ENCODE data around the gene MYO7B.

GRCh38 chr2:127572841-127573240 is 37.4 kb downstream of the MYO7B start:
- TF ChIP-seq EZH2 (IDR thresholded peaks at IDR 0.05; ENCODE audit: low read length, missing control alignments): no peak
- no peak for TF ChIP-seq CTCF (conservative IDR thresholded peaks at IDR 0.05 in 1 of 2, IDR thresholded peaks at IDR 0.05 in 1 of 2; ENCODE audit: low read depth in 1 of 2, low read length in 2 of 2)
